Measurements from ENCODE around the gene CA9.

Gene CA9

GRCh38 chr9:35674025-35674361 is 265 bp downstream of the CA9 start:
- in situ Hi-C loops (cut with MboI; ENCODE audit: low sequenced_read_pairs) = no loop called here

DNA sequence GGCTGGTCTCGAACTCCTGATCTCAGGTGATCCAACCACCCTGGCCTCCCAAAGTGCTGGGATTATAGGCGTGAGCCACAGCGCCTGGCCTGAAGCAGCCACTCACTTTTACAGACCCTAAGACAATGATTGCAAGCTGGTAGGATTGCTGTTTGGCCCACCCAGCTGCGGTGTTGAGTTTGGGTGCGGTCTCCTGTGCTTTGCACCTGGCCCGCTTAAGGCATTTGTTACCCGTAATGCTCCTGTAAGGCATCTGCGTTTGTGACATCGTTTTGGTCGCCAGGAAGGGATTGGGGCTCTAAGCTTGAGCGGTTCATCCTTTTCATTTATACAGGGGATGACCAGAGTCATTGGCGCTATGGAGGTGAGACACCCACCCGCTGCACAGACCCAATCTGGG is 1.5 kb downstream of the CA9 start:
- in situ Hi-C loops (cut with MboI; ENCODE audit: low sequenced_read_pairs) = no loop called here

DNA sequence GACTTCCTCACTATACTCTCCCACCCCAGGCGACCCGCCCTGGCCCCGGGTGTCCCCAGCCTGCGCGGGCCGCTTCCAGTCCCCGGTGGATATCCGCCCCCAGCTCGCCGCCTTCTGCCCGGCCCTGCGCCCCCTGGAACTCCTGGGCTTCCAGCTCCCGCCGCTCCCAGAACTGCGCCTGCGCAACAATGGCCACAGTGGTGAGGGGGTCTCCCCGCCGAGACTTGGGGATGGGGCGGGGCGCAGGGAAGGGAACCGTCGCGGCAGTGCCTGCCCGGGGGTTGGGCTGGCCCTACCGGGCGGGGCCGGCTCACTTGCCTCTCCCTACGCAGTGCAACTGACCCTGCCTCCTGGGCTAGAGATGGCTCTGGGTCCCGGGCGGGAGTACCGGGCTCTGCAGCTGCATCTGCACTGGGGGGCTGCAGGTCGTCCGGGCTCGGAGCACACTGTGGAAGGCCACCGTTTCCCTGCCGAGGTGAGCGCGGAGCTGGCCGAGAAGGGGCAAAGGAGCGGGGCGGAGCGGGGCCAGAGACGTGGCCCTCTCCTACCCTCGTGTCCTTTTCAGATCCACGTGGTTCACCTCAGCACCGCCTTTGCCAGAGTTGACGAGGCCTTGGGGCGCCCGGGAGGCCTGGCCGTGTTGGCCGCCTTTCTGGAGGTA is 2.1 kb downstream of the CA9 start:
- in situ Hi-C loops (cut with MboI; ENCODE audit: low sequenced_read_pairs) = no loop called here

GRCh38 chr9:35679091-35679490 is 5.4 kb downstream of the CA9 start:
- in situ Hi-C loops (cut with MboI; ENCODE audit: low sequenced_read_pairs) = no loop called here

DNA sequence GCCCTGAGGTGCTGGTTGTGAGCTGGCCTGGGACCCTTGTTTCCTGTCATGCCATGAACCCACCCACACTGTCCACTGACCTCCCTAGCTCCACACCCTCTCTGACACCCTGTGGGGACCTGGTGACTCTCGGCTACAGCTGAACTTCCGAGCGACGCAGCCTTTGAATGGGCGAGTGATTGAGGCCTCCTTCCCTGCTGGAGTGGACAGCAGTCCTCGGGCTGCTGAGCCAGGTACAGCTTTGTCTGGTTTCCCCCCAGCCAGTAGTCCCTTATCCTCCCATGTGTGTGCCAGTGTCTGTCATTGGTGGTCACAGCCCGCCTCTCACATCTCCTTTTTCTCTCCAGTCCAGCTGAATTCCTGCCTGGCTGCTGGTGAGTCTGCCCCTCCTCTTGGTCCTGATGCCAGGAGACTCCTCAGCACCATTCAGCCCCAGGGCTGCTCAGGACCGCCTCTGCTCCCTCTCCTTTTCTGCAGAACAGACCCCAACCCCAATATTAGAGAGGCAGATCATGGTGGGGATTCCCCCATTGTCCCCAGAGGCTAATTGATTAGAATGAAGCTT is 6.1 kb downstream of the CA9 start:
- in situ Hi-C loops (cut with MboI; ENCODE audit: low sequenced_read_pairs) = no loop called here

DNA sequence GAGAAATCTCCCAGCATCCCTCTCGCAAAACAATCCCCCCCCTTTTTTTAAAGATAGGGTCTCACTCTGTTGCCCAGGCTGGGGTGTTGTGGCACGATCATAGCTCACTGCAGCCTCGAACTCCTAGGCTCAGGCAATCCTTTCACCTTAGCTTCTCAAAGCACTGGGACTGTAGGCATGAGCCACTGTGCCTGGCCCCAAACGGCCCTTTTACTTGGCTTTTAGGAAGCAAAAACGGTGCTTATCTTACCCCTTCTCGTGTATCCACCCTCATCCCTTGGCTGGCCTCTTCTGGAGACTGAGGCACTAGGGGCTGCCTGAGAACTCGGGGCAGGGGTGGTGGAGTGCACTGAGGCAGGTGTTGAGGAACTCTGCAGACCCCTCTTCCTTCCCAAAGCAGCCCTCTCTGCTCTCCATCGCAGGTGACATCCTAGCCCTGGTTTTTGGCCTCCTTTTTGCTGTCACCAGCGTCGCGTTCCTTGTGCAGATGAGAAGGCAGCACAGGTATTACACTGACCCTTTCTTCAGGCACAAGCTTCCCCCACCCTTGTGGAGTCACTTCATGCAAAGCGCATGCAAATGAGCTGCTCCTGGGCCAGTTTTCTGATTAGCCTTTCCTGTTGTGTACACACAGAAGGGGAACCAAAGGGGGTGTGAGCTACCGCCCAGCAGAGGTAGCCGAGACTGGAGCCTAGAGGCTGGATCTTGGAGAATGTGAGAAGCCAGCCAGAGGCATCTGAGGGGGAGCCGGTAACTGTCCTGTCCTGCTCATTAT is 6.8 kb downstream of the CA9 start:
- in situ Hi-C loops (cut with MboI; ENCODE audit: low sequenced_read_pairs) = no loop called here

DNA sequence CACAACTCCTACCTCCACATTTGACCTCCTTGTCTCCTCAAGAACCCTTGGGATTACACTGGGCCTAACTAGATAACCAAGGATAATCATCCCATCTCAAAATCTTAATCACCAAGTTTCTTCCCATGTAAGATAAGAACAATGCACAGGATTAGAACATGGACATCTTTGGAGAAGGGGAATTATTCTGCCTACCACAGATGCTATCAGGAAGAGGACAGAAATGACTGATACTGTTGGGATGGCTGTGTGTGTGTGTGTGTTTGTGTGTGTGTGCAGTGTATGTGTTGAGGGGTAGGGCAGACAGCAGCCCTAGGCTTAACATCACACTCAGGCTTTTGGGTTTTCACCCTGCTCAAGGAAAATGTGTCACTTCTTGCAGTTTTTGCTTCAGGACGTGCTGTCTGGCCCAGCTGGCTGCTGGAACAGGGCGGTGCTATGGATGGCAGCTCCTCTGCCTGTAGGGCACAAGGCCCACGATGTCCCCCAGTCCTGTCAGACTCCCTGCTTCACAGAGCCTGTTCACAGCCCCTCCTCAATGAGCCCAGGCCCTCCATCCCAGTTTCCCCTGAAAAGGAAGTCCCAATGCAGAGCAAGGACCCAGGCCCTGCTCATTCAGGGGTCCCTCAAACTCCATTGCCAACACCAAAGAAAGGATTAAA is 7.7 kb downstream of the CA9 start:
- in situ Hi-C loops (cut with MboI; ENCODE audit: low sequenced_read_pairs) = no loop called here

DNA sequence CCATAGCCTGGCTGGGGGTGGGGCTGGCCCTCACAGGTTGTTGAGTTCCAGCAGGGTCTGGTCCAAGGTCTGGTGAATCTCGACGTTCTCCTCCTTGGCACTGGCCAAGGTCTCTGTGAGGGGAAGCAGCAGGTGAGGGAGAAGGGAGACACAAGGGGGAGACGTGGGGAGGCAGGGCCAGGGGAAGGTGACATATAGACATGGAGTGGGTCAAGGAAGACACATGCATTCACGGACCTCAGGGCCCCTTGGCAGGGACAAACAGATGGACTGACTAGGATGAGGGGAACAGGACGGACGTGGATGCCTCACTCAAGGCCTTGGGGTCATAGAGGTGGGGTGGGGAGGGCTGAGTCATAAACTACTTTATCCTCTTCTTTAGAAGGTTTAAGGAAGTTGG is 8.3 kb downstream of the CA9 start:
- in situ Hi-C loops (cut with MboI; ENCODE audit: low sequenced_read_pairs) = no loop called here

GRCh38 chr9:35682520-35683315 is 9.0 kb downstream of the CA9 start:
- in situ Hi-C loops (cut with MboI; ENCODE audit: low sequenced_read_pairs) = no loop called here

DNA sequence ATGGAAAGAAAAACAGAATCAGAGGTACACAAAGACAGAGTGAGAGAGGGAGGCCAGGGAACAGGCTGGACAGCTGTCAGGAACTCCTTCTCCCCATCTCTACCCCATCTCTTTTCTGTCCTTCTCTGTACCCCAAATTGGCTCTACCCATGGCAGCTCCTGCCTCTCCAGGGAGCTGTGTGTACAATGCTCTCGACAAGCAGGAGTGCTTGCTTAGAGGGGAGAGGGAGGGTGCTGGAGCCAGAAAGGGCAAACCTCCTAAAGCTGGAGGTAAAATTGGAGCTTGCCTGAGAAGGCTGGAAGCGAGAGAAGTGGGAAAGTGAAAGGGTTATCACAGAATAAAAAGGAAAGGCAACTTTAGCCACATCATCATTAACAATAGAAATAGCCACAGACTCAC is 9.6 kb downstream of the CA9 start:
- in situ Hi-C loops (cut with MboI; ENCODE audit: low sequenced_read_pairs) = no loop called here

DNA sequence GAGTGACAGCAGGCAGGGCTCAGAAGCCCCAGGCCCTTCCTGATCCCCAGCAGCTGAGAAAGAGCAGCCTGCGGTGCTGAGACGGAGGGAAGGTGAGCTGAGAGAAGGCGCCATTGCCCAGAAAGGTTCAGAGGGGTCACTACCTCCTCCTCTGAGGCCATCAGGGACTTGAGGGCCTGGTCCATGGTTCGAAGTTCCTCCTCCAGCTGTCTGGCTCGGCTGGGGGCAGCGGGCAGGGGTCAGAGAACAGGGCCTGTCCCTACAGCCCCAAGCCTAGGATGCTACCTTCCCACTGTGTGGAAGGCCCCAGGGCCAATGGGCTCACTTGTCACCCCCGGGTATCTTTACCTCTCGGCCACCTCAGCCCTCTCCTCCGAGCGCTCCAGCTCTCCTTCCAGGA is 11.2 kb downstream of the CA9 start:
- in situ Hi-C loops (cut with MboI; ENCODE audit: low sequenced_read_pairs) = no loop called here

DNA sequence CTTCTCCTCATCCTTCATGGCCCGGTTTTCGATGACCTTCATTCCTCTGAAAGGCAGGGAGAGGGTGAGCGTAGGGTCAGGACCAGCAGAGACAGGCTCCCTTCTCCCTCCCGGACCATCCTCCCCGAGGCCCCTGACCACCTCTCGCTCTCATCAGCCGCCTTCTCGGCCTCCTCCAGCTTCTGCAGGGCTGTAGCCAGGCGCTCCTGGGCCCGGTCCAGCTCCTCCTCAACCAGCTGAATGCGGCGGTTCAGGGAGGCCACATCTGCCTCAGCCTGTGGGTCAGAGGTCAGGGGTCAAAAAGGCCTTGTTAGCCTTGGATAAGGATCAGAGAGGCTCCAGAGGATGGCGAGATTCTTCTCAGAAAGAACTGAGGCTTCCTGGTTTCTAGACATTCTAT is 11.8 kb downstream of the CA9 start:
- in situ Hi-C loops (cut with MboI; ENCODE audit: low sequenced_read_pairs) = no loop called here

GRCh38 chr9:35686222-35687203 is 12.8 kb downstream of the CA9 start:
- in situ Hi-C loops (cut with MboI; ENCODE audit: low sequenced_read_pairs) = no loop called here

DNA sequence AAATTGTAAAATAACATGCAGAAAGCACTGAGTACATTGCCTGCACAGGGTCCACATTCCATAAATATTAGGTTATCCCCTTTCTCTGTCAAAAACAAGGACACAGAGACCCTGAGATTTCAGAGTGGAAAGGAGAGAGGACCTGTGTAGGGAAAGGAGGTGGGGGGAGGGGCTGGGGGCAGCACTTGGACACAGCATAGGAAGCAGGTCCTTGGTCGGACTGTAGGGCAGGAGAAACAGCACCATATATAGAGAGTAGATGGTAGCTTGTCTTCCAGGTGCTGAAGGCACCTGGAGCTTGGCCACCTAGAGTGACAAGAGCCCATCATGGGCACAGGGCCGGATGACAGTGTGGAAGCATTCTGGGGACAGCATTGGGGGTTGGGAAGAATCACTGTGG is 13.6 kb downstream of the CA9 start:
- in situ Hi-C loops (cut with MboI; ENCODE audit: low sequenced_read_pairs) = no loop called here

DNA sequence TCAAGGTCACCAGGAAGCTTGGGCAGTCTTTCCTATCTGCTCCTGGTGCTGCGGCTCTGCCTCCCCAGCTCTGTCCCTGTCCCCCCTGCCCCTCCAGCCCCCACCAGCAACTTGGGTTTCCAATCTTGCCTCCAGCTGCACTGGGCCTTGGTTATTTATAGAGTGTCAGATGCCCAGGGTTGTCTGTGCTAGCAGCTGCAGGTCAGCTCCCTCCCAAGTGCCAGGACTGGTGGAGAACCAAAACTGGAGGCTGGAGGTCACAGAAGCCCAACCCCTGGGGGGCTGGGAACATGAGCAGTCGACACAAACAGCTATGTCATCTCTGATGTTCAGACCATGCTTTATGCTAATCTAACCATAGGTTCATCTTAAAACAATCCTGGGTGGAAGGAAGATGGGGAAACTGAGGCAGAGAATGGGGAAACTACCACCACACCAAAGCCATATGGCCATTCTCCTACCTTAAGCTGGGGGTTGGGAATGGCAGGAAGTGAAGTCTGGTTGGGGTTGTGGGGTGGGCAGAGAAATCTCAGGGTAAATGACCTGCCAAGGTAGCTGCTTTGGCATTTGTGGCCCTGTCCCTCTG is 14.3 kb downstream of the CA9 start:
- in situ Hi-C loops (cut with MboI; ENCODE audit: low sequenced_read_pairs) = no loop called here

- in situ Hi-C loops (cut with MboI; ENCODE audit: low sequenced_read_pairs) = no loop called here
These were observed 15.1 kb downstream of the CA9 start for GRCh38 chr9:35688558-35689541.

- in situ Hi-C loops (cut with MboI; ENCODE audit: low sequenced_read_pairs) = no loop called here
These were observed 16.0 kb downstream of the CA9 start, which contains the start of gene TPM2 for GRCh38 chr9:35689542-35690293. TSS of gene TPM2 (minus strand) at chr9:35689925. CDS start at chr9:35689817, 108 bp downstream.

DNA sequence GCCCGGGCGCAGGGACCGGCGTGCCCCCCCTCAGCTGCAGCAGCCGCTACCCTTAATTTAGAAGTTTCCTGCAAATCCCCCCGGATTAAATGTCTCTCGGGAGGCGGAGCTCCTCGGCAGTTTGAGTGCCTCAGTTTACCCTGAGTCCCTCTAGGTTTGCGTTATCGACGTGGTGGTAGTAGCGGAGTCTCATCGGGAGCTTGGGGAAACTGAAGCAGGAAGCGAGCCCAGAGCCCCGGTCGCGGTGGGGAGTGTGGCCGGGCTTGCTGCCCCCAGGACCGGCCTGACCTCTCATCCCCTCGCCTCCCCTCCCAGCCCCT is 16.5 kb downstream of the CA9 start:
- in situ Hi-C loops (cut with MboI; ENCODE audit: low sequenced_read_pairs) = no loop called here
